ENCODE measurements around the gene CPXM2.
"Not testable (repeated sequence)": the region's sequence is repeated elsewhere in the genome, so short reads cannot be mapped to it uniquely, and the experiment has no call there.

CPXM2 gene

GRCh38 chr10:123742751-123743440 lies 148.7 kb downstream of the CPXM2 start:
- no peaks in the 10 kb centered on the region for H3K27me3 ChIP-seq (ENCODE audit: control insufficient read depth, insufficient read depth, low read length)
- TF ChIP-seq CTCF (IDR thresholded peaks at IDR 0.05) = no peak
- no peak overlapping the region for H3K27ac ChIP-seq
- no peak overlapping the region for H3K9ac ChIP-seq
- no peaks in the 10 kb centered on the region for H3K79me2 ChIP-seq
- H3K4me1 ChIP-seq = no peaks in the 10 kb centered on the region
- H3K9me3 ChIP-seq (ENCODE audit: control insufficient read depth, low read length) = no peaks in the 10 kb centered on the region
- no peak overlapping the region for H2AFZ ChIP-seq
- H3K4me3 ChIP-seq (ENCODE audit: low read depth, low read length) = no peak overlapping the region
- H3K4me2 ChIP-seq (ENCODE audit: low read length) = no peak overlapping the region
- no peaks in the 10 kb centered on the region for H3K36me3 ChIP-seq (ENCODE audit: control insufficient read depth, insufficient read depth, low read length)

GRCh38 chr10:123741711-123742110 lies 149.9 kb downstream of the CPXM2 start:
- Histone ChIP-seq H2AFZ (no peak overlapping the region), H3K27ac (no peak overlapping the region), H3K9me3 (ENCODE audit: control insufficient read depth, low read length) (no peaks in the 10 kb centered on the region), H3K4me1 (no peaks in the 10 kb centered on the region), H3K4me2 (ENCODE audit: low read length) (no peak overlapping the region), H3K79me2 (no peaks in the 10 kb centered on the region), H3K36me3 (ENCODE audit: control insufficient read depth, insufficient read depth, low read length) (no peaks in the 10 kb centered on the region), H3K9ac (no peak overlapping the region), H3K27me3 (ENCODE audit: control insufficient read depth, insufficient read depth, low read length) (no peaks in the 10 kb centered on the region), H3K4me3 (ENCODE audit: low read depth, low read length) (no peak overlapping the region)
- TF ChIP-seq CTCF (IDR thresholded peaks at IDR 0.05) = no peak

- Histone ChIP-seq H3K27ac (no peak overlapping the region), H3K27me3 (ENCODE audit: control insufficient read depth, insufficient read depth, low read length) (no peaks in the 10 kb centered on the region), H3K36me3 (ENCODE audit: control insufficient read depth, insufficient read depth, low read length) (no peaks in the 10 kb centered on the region), H3K79me2 (no peaks in the 10 kb centered on the region), H3K9ac (no peak overlapping the region), H3K4me2 (ENCODE audit: low read length) (no peak overlapping the region), H3K4me3 (ENCODE audit: low read depth, low read length) (no peak overlapping the region), H3K9me3 (ENCODE audit: control insufficient read depth, low read length) (no peaks in the 10 kb centered on the region), H2AFZ (no peak overlapping the region), H3K4me1 (no peaks in the 10 kb centered on the region)
- TF ChIP-seq CTCF (IDR thresholded peaks at IDR 0.05) = no peak
Observed at GRCh38 chr10:123741146-123741545, 150.5 kb downstream of the CPXM2 start.

- not testable (repeated sequence) for H3K4me1 ChIP-seq; H3K9ac ChIP-seq; H3K27ac ChIP-seq; H3K9me3 ChIP-seq (ENCODE audit: control insufficient read depth, low read length); H3K4me2 ChIP-seq (ENCODE audit: low read length); H3K36me3 ChIP-seq (ENCODE audit: control insufficient read depth, insufficient read depth, low read length); H3K79me2 ChIP-seq; H3K27me3 ChIP-seq (ENCODE audit: control insufficient read depth, insufficient read depth, low read length); H2AFZ ChIP-seq; H3K4me3 ChIP-seq (ENCODE audit: low read depth, low read length)
Observed at GRCh38 chr10:123736917-123737316, 154.7 kb downstream of the CPXM2 start.

- H3K36me3 ChIP-seq (ENCODE audit: control insufficient read depth, insufficient read depth, low read length) = no peaks in the 10 kb centered on the region
- no peak overlapping the region for H3K27ac ChIP-seq
- no peaks in the 10 kb centered on the region for H3K4me1 ChIP-seq
- no peak overlapping the region for H3K4me3 ChIP-seq (ENCODE audit: low read depth, low read length)
- no peak overlapping the region for H3K4me2 ChIP-seq (ENCODE audit: low read length)
- no peaks in the 10 kb centered on the region for H3K9me3 ChIP-seq (ENCODE audit: control insufficient read depth, low read length)
- no peak for TF ChIP-seq CTCF (IDR thresholded peaks at IDR 0.05)
- no peak overlapping the region for H3K9ac ChIP-seq
- H3K79me2 ChIP-seq = no peaks in the 10 kb centered on the region
- H3K27me3 ChIP-seq (ENCODE audit: control insufficient read depth, insufficient read depth, low read length) = no peaks in the 10 kb centered on the region
- no peak overlapping the region for H2AFZ ChIP-seq
Observed at GRCh38 chr10:123729523-123729922, 162.1 kb downstream of the CPXM2 start.

Measured in parathyroid adenoma (tissue), 2 donors.